ENCODE data around the gene LHFPL6.

LHFPL6 gene

GRCh38 chr13:39623466-39623865 lies 20.5 kb upstream of the LHFPL6 start:
- DNase-seq (ENCODE audit: extremely low read depth, low read depth), result no peak
- no peak for TF ChIP-seq CTCF (IDR thresholded peaks at IDR 0.05; ENCODE audit: low read depth, low read length)

GRCh38 chr13:39618561-39618960 lies 15.6 kb upstream of the LHFPL6 start:
- no peak for DNase-seq (ENCODE audit: extremely low read depth, low read depth)
- TF ChIP-seq CTCF (IDR thresholded peaks at IDR 0.05; ENCODE audit: low read depth, low read length), result no peak

- no peak; the same call in none of the 2 replicates for TF ChIP-seq CTCF (IDR thresholded peaks at IDR 0.05; ENCODE audit: low read depth, low read length)
- no peak for DNase-seq (ENCODE audit: extremely low read depth, low read depth)
Observed at GRCh38 chr13:39616087-39616694, 13.2 kb upstream of the LHFPL6 start.

- DNase-seq (ENCODE audit: extremely low read depth, low read depth), result no peak
- TF ChIP-seq CTCF (IDR thresholded peaks at IDR 0.05; ENCODE audit: low read depth, low read length), result peak; percentile 76
Observed at GRCh38 chr13:39612023-39612637, 9.1 kb upstream of the LHFPL6 start.

GRCh38 chr13:39607876-39608275 lies 4.9 kb upstream of the LHFPL6 start:
- no peak for TF ChIP-seq CTCF (IDR thresholded peaks at IDR 0.05; ENCODE audit: low read depth, low read length)
- no peak for DNase-seq (ENCODE audit: extremely low read depth, low read depth)

GRCh38 chr13:39605677-39606320 lies 2.8 kb upstream of the LHFPL6 start:
- TF ChIP-seq CTCF (IDR thresholded peaks at IDR 0.05; ENCODE audit: low read depth, low read length), result no peak
- no peak for DNase-seq (ENCODE audit: extremely low read depth, low read depth)

- no peak for DNase-seq (ENCODE audit: extremely low read depth, low read depth)
- no peak for TF ChIP-seq CTCF (IDR thresholded peaks at IDR 0.05; ENCODE audit: low read depth, low read length)
Observed at GRCh38 chr13:39604756-39605155, 1.8 kb upstream of the LHFPL6 start.

Data from AG09319 (cell line).